Smooth muscle cell (in vitro differentiated cells): ENCODE measurements around the gene EEPD1. TPM values are rescaled to one million over a fixed set of nuclear protein-coding genes. Genes with fewer than 3 reads are reported as not detected.
"Not testable (repeated sequence)": the region's sequence is repeated elsewhere in the genome, so short reads cannot be mapped to it uniquely, and the experiment has no call there.

Experiments used
- DNase-seq: peaks from one replicate; lab custom pipeline; 2025; ENCODE audit not compliant: unreplicated experiment; lab: John Stamatoyannopoulos, UW
- H2AFZ ChIP-seq: fragments of 200-600 bp; sonication (generic); 2 replicates; pipeline ENCODE4 v1.6.0; 2016; ENCODE audit warnings: antibody characterized with exemption, low read depth, mild to moderate bottlenecking
- H3F3A ChIP-seq: fragments of 200-600 bp; sonication (generic); 2 replicates; pipeline ENCODE4 v1.6.0; 2017; ENCODE audit warnings: antibody characterized with exemption, low read depth
- H3K27ac ChIP-seq: fragments of 200-600 bp; sonication (generic); 2 replicates; pipeline ENCODE4 v1.5.1; 2016; ENCODE audit warnings: low read depth, mild to moderate bottlenecking
- H3K27me3 ChIP-seq: fragments of 200-600 bp; sonication (generic); 2 replicates; pipeline ENCODE4 v1.6.1; 2016; ENCODE audit warnings: low read depth, mild to moderate bottlenecking
- H3K36me3 ChIP-seq: fragments of 200-600 bp; sonication (generic); 2 replicates; pipeline ENCODE4 v1.5.1; 2016; ENCODE audit warnings: low read depth
- H3K4me1 ChIP-seq: fragments of 200-600 bp; sonication (generic); 2 replicates; pipeline ENCODE4 v1.5.1; 2016; ENCODE audit warnings: low read depth
- H3K4me2 ChIP-seq: fragments of 200-600 bp; sonication (generic); 2 replicates; pipeline ENCODE4 v1.6.0; 2016; ENCODE audit warnings: mild to moderate bottlenecking
- H3K4me3 ChIP-seq: fragments of 200-600 bp; sonication (generic); 2 replicates; pipeline ENCODE4 v1.5.1; 2016; ENCODE audit warnings: mild to moderate bottlenecking
- H3K79me2 ChIP-seq: fragments of 200-600 bp; sonication (generic); 2 replicates; pipeline ENCODE4 v1.6.0; 2016; ENCODE audit warnings: low read depth, mild to moderate bottlenecking
- H3K9ac ChIP-seq: fragments of 200-600 bp; sonication (generic); 2 replicates; pipeline ENCODE4 v1.6.0; 2016; ENCODE audit warnings: low read depth
- H3K9me3 ChIP-seq: fragments of 200-600 bp; sonication (generic); replicated peaks from 2 replicates; pipeline ENCODE4 v1.5.1; 2016; ENCODE audit warnings: low read depth
- H4K20me1 ChIP-seq: fragments of 200-600 bp; sonication (generic); 2 replicates; pipeline ENCODE4 v1.6.0; 2016; ENCODE audit warnings: low read depth
- WGBS: methylation state at CpG from one replicate; pipeline ENCODE4 v1.1.7; 2016; ENCODE audit warnings: low lambda C conversion rate; 5-methylcytosine and 5-hydroxymethylcytosine counted together
- polyA plus RNA-seq: library from polyadenylated mRNA; unstranded; fragments of >200 nt; fragmentation: Nextera tagmentation; extraction: Ambion mirVana; gene quantifications from 2 replicates; pipeline ENCODE4 v1.2.1, GENCODE V29; 2016
- total RNA-seq: library from RNA; depleted of rRNA; stranded (reverse); fragments of >200 nt; gene quantifications from 2 replicates; pipeline ENCODE4 v1.2.3, GENCODE V29; 2014
- TF ChIP-seq, protein P1 (sequence below): fragments of 200-600 bp; sonication (generic); IDR thresholded peaks from 2 replicates; pipeline ENCODE4 v1.5.1; 2017; ENCODE audit warnings: borderline replicate concordance, mild to moderate bottlenecking, antibody characterized with exemption; ENCODE audit not compliant: insufficient read depth, poor library complexity, severe bottlenecking

Gene EEPD1
- total and polyA plus RNA-seq, 2 experiments from 2014 or later: 1.5 TPM

DNA sequence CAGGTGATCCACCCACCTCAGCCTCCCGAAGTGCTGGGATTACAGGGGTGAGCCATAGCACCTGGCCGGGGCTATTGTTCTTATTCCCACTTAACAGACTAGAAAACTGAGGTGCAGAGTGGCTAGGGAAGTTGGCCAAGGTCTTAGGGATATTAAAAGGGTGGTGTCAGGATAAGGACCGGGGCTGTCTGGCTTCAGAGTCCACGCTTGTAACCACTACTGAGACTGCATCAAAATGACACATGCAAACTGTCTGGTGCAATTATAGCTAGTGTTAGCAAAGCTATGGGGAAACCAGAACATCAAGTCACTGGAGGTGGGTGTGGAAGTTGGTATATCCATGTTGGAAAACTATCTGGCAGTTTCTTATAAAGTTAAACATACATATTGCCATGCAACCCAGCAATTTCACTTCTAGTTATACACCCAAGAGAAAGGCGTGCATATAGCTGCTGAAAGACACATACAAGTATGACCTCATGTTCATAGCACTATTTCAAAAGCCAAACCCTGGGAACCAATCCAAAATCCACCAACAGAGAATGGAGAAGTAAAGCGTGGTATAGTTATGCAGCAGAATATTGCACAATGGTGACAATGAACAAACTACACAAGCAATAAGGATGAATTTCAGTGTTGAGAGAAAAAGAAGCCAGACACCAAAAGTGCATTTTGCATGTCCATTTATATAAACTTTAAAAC, 33.9 kb upstream of the EEPD1 start:
- no peaks in the 10 kb centered on the region for H4K20me1 ChIP-seq
- peaks cover 13% of the 10 kb centered on the region for H3F3A ChIP-seq
- TF ChIP-seq, protein P1, sequence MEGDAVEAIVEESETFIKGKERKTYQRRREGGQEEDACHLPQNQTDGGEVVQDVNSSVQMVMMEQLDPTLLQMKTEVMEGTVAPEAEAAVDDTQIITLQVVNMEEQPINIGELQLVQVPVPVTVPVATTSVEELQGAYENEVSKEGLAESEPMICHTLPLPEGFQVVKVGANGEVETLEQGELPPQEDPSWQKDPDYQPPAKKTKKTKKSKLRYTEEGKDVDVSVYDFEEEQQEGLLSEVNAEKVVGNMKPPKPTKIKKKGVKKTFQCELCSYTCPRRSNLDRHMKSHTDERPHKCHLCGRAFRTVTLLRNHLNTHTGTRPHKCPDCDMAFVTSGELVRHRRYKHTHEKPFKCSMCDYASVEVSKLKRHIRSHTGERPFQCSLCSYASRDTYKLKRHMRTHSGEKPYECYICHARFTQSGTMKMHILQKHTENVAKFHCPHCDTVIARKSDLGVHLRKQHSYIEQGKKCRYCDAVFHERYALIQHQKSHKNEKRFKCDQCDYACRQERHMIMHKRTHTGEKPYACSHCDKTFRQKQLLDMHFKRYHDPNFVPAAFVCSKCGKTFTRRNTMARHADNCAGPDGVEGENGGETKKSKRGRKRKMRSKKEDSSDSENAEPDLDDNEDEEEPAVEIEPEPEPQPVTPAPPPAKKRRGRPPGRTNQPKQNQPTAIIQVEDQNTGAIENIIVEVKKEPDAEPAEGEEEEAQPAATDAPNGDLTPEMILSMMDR: no peak
- whole genome bisulfite sequencing: 51% methylated on average over 6 of the region's 6 CpGs
- H2AFZ ChIP-seq: no peak overlapping the region
- no peak overlapping the region for H3K9ac ChIP-seq
- no peak overlapping the region for H3K4me2 ChIP-seq
- no peak for DNase-seq
- no peaks in the 10 kb centered on the region for H3K9me3 ChIP-seq
- H3K4me1 ChIP-seq: no peaks in the 10 kb centered on the region
- H3K4me3 ChIP-seq: no peak overlapping the region
- H3K27me3 ChIP-seq: no peaks in the 10 kb centered on the region
- H3K36me3 ChIP-seq: no peaks in the 10 kb centered on the region
- no peaks in the 10 kb centered on the region for H3K79me2 ChIP-seq
- no peak overlapping the region for H3K27ac ChIP-seq

DNA sequence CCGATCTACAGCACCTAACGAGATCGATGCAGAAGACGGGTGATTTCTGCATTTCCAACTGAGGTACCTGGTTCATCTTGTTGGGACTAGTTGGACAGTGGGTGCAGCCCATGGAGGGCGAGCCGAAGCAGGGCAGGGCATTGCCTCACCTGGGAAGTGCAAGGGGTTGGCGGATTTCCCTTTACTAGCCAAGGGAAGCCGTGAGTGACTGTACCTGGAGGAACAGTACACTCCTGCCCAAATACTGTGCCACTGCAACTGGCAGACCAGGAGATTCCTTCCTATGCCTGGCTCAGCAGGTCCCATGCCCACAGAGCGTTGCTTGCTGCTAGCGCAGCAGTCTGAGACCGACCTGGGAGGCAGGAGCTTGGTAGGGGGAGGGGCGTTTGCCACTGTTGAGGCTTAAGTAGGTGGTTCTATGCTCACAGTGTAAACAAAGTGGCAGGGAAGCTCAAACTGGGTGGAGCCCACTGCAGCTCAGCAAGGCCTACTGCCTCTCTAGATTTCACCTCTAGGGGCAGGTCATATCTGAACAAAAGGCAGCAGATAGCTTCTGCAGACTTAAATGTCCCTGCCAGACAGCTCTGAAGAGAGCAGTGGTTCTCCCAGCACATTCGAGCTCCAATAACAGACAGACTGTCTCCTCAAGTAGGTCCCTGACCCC, 32.9 kb upstream of the EEPD1 start:
- H3K27ac ChIP-seq, H3K36me3 ChIP-seq, H3K79me2 ChIP-seq, H3K4me2 ChIP-seq, H4K20me1 ChIP-seq, H2AFZ ChIP-seq, H3K4me3 ChIP-seq, H3K9me3 ChIP-seq, H3K4me1 ChIP-seq, DNase-seq, H3K9ac ChIP-seq, H3K27me3 ChIP-seq: not testable (repeated sequence)
- peaks cover 13% of the 10 kb centered on the region for H3F3A ChIP-seq
- 78% methylated on average over 13 of the region's 13 CpGs for WGBS

DNA sequence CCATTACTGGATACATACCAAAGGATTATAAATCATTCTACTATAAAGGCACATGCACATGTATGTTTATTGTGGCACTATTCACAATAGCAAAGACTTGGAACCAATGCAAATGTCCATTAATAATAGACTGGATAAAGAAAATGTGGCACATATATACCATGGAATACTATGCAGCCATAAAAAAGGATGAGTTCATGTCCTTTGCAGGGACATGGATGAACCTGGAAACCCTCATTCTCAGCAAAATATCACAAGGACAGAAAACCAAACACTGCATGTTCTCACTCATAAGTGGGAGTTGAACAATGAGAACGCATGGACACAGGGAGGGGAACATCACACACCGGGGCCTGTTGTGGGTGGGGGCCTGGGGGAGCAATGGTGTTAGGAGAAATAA, 27.4 kb upstream of the EEPD1 start:
- H2AFZ ChIP-seq, H4K20me1 ChIP-seq, H3K4me2 ChIP-seq, H3K79me2 ChIP-seq, H3K4me1 ChIP-seq, H3K27me3 ChIP-seq, H3K9ac ChIP-seq, H3K4me3 ChIP-seq, H3K36me3 ChIP-seq, DNase-seq, H3K27ac ChIP-seq, H3K9me3 ChIP-seq, H3F3A ChIP-seq: not testable (repeated sequence)
- WGBS: 100% methylated on average over 2 of the region's 2 CpGs

DNA sequence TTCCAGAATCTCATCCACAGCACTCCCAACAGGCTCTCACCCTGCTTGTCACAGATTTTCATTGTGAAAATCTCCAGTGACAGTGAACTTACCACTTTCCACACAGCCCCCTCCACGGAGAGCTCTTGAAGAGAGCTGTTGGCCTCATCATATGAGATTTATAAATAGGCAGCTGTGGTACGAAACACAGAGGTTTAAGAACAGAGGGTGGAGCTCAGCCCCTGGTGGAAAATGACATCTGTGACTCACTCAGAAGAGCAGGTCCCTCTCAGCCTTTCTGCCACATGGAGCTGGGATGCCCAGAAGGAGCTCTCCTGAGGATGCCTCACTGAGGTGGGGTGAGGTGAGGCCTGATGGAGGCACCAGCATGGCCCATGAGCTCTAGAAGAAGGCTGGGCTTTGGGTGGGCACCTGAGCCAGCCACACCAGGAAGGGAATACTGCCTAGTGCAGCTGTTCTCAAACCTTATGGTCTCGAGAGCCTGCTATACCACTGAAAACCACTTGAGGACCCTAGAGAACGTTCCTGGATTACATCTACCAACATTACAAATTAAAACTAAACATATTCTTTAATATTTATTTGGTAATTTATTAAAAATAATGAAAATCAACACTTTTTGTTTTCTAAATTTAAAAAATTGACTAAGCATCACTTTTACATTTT, 25.8 kb upstream of the EEPD1 start:
- Histone ChIP-seq H3K4me1 (no peaks in the 10 kb centered on the region), H3K9me3 (no peaks in the 10 kb centered on the region), H3K9ac (no peak overlapping the region), H3K4me2 (no peak overlapping the region), H3K36me3 (no peaks in the 10 kb centered on the region), H2AFZ (no peak overlapping the region), H4K20me1 (no peaks in the 10 kb centered on the region), H3K27ac (no peak overlapping the region), H3K4me3 (no peak overlapping the region), H3K79me2 (no peaks in the 10 kb centered on the region), H3F3A (no peaks in the 10 kb centered on the region), H3K27me3 (no peaks in the 10 kb centered on the region)
- WGBS: 65% methylated on average over 4 of the region's 4 CpGs
- no peak for DNase-seq
- TF ChIP-seq, protein P1: no peak
